Neutrophil (primary cell): ENCODE results near the gene ABLIM2.

Source experiments
- H3K27ac ChIP-seq: fragments of 200-600 bp; sonication (generic); 2 replicates; pipeline ENCODE4 v1.5.1; 2016; ENCODE audit warnings: mild to moderate bottlenecking, moderate library complexity
- H3K27me3 ChIP-seq: fragments of 200-600 bp; sonication (generic); 2 replicates; pipeline ENCODE4 v1.6.0; 2016; ENCODE audit warnings: mild to moderate bottlenecking
- H3K36me3 ChIP-seq: fragments of 200-600 bp; sonication (generic); 2 replicates; pipeline ENCODE4 v1.5.1; 2017
- H3K4me1 ChIP-seq, 2 experiments: fragments of 200-600 bp in 1 of 2; sonication (generic) in 1 of 2; 1 replicate in 1 of 2; 2 replicates in 1 of 2; pipeline versions ENCODE4 v1.5.1 to v1.6.1; 2013 to 2016; ENCODE audit warnings: low read depth in 1 of 2, low read length in 1 of 2, mild to moderate bottlenecking in 1 of 2, moderate library complexity in 1 of 2; ENCODE audit not compliant: control insufficient read depth in 1 of 2, insufficient read depth in 1 of 2
- H3K4me3 ChIP-seq, 2 experiments: fragments of 200-600 bp in 1 of 2; sonication (generic) in 1 of 2; 1 replicate in 1 of 2; 2 replicates in 1 of 2; pipeline ENCODE4 v1.5.1; 2013 to 2016; ENCODE audit warnings: low read depth in 1 of 2, low read length in 1 of 2, mild to moderate bottlenecking in 1 of 2, moderate library complexity in 1 of 2
- H3K9me3 ChIP-seq: fragments of 200-600 bp; sonication (generic); 2 replicates; pipeline ENCODE4 v1.5.1; 2016
- TF ChIP-seq, protein P1 (sequence below): fragments of 200-600 bp; sonication (generic); IDR thresholded peaks from 2 replicates; pipeline ENCODE4 v1.5.1; 2016; ENCODE audit warnings: antibody characterized with exemption

The ABLIM2 gene

DNA sequence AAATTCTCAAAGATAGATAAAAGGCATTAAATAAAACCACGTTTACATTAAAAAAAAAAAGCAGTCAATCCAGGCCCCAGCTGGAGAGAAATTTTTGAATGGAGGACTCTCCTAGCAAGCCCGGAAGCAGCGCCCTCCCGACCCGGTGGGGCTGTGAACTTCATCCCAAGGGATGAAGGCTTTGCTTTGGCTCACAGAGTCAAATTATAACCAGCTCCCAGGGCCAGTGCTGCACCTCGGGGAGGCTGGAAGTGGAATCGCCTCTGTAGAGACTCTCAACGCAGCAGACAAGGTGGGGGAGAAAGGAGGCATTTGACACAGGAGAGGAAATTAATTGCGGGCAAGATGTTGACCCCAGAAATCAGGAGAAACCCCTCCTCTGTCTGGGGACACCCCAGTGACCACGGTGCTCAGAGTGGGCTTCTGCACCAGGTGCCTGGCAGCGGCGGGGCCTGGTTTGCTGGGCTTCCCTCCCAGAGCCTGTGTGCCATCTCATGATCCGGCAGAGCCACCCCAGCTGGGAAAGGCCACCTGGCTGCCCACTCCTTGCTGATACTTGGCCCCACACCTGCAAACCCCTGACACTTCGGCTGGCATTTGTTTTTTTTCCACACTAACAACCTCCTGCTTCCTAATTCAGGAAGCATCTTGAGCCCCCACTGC is 71.7 kb downstream of the ABLIM2 start:
- Histone ChIP-seq H3K27me3 (no peaks in the 10 kb centered on the region), H3K4me3 (no peak overlapping the region), H3K36me3 (no peaks in the 10 kb centered on the region), H3K27ac (no peak overlapping the region), H3K9me3 (no peaks in the 10 kb centered on the region), H3K4me1 (no peaks in the 10 kb centered on the region)
- TF ChIP-seq, protein P1, sequence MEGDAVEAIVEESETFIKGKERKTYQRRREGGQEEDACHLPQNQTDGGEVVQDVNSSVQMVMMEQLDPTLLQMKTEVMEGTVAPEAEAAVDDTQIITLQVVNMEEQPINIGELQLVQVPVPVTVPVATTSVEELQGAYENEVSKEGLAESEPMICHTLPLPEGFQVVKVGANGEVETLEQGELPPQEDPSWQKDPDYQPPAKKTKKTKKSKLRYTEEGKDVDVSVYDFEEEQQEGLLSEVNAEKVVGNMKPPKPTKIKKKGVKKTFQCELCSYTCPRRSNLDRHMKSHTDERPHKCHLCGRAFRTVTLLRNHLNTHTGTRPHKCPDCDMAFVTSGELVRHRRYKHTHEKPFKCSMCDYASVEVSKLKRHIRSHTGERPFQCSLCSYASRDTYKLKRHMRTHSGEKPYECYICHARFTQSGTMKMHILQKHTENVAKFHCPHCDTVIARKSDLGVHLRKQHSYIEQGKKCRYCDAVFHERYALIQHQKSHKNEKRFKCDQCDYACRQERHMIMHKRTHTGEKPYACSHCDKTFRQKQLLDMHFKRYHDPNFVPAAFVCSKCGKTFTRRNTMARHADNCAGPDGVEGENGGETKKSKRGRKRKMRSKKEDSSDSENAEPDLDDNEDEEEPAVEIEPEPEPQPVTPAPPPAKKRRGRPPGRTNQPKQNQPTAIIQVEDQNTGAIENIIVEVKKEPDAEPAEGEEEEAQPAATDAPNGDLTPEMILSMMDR: no peak

DNA sequence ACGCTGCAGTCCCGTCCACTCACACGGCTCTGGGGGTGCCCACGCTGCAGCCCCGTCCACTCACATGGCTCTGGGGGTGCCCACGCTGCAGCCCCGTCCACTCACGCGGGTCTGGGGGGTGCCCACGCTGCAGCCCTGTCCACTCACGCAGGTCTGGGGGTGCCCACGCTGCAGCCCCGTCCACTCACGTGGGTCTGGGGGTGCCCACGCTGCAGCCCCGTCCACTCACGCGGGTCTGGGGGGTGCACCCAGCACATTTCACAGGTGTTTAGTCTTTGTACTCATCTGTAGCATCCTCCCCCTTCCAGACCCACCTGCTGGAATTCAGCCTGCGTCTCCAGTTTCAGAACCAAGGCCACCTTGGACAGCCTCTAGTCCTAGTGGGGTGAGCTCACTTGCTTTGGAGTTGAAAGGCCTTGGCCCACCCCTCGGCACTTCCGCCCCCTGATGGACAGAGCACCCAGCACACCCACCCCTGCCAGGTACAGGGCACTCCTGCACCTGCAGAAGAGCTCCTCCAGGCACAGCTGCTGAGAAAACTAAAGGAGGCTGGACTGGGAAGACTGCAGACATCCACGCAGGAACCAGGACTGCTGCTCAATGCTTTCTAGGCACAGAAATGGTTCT is 73.0 kb downstream of the ABLIM2 start:
- Histone ChIP-seq H3K9me3 (no peaks in the 10 kb centered on the region), H3K4me3 (no peak overlapping the region), H3K27me3 (peaks cover 8% of the 10 kb centered on the region), H3K4me1 (no peaks in the 10 kb centered on the region), H3K36me3 (no peaks in the 10 kb centered on the region), H3K27ac (no peak overlapping the region)
- TF ChIP-seq, protein P1: no peak

DNA sequence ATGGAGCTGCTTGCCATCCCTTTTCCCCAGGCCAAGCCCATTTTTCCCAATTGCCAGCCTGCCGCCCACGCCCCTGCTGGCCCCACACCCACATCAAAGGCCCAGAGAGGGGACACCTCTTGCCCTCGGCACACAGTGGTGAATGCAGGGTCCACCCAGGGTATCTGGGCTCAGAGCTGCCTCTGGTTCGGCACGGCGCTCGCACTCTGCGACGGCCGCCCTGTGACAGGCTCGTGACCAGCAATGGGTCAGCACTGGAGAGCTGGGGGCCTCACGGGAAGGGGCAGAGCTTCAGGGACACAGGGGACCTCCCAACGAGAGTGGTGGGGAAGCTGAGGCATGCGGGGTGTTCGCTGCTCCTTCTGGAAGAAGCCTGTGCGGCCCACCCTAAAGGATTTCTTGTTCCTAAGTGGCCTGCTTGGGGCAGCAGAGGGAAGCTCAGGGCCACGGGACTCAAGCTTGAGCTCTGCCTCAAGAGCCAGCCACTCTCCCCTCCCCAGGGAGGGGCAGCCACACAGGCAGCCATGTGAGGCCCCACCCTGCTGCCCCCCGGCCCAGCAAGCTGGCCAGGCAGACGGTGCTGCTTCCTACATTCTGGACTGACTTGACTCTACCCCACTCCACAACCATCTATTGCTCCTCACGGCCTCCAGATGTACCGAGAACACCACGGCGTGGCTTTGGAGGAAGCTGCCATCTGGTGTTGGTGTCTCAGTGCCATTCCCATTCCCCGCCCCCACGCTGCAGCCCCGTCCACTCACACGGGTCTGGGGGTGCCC is 73.7 kb downstream of the ABLIM2 start:
- Histone ChIP-seq H3K27me3 (peaks cover 15% of the 10 kb centered on the region), H3K36me3 (no peaks in the 10 kb centered on the region), H3K4me1 (no peaks in the 10 kb centered on the region), H3K4me3 (no peak overlapping the region), H3K27ac (no peak overlapping the region), H3K9me3 (no peaks in the 10 kb centered on the region)
- TF ChIP-seq, protein P1: no peak

DNA sequence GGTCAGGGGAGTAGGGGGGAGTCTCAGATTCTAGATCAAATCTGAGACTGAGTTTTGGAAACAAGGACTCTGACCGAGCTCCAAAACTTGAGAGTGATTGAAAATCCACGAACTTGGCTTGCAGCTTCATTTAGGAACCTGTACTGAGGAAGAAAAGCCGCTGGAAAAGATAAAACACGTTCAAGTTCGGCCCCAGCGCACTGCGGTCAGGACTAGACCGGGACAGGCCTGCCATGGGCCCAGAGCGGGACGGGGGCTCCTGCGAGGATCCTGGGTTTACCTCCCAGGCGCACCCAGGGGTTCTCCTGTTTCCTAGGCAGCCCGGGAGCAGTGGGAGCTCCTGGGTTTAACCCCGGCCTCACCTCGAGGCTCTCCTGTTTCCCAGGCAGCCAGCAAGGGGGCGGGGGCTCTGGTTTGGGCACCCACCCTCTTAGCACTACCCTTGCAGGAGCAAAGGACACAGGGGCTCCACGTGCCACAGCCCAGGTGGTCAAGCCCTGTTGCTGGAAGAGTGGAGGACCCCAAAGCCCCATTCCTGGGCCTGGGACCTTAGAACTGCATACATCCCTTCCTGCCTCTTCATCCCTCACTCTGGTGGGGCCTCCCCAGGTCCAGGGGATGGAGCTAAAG is 74.5 kb downstream of the ABLIM2 start:
- TF ChIP-seq, protein P1: no peak
- no peaks in the 10 kb centered on the region for H3K4me1 ChIP-seq
- no peak overlapping the region for H3K27ac ChIP-seq
- H3K4me3 ChIP-seq: no peak overlapping the region
- H3K9me3 ChIP-seq: no peaks in the 10 kb centered on the region
- peaks cover 22% of the 10 kb centered on the region for H3K27me3 ChIP-seq
- no peaks in the 10 kb centered on the region for H3K36me3 ChIP-seq

DNA sequence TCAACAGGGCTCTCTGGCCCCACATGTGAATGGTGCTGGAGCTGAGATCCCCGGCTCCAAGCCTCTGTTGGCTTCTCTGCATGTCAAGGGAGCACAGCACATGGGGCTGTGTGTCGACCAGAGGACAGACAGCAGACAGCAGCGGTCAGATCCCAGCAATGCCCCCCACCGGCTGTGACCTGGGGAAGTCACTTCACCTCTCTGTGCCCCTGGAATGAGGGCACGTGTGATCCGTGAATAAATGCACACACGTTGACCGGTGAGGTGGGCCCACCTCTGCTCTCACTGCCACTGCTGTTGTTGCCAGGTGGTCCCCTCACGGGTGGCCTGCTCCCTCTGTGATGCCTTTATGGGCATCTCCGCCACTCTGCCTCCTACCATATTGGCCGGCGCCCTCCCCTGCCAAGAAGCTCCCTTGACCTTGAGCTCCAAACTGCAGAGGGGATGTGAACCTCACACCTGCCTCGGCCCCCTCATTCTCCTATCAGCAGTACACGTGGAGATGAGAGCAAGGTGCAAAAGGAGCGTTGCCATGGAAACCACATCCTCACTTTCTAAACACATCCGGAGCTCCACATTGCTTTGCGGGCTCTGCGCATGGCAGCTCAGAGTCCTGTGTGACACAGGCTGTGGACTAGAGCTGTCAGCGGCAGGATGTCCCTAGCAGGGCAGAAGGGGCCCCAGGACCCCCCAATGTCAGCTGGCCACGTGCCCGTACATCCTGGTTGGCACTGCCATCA is 75.4 kb downstream of the ABLIM2 start:
- Histone ChIP-seq H3K27me3 (peaks cover 31% of the 10 kb centered on the region), H3K27ac (no peak overlapping the region), H3K4me1 (no peaks in the 10 kb centered on the region), H3K9me3 (no peaks in the 10 kb centered on the region), H3K36me3 (no peaks in the 10 kb centered on the region), H3K4me3 (no peak overlapping the region)
- TF ChIP-seq, protein P1: no peak
